ENCODE data around the gene SYNDIG1. TPM values are rescaled to one million over a fixed set of nuclear protein-coding genes. Genes with fewer than 3 reads are reported as not detected.

Gene SYNDIG1
- total and polyA plus RNA-seq, 2 experiments from 2014 or later: 1.7 to 2.4 TPM

DNA sequence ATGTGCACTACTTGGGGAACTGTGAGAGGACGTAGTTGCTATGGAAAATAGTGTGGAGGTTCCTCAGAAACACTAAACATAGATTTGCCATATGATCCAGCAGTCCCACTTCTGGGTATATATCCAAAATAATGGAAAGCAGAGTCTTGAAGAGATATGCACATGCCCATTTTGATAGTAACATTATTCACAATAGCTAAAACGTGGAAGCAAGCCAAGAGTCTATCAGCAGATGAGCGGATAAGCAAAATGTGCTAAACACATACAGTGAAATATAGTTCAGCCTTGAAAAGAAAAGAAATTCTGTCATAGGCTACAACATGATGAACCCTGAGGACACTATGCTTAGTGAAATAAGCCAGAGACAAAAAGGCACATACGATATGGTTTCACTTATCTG lies 11.1 kb downstream of the SYNDIG1 start:
- Histone ChIP-seq H3K36me3 (no peaks in the 10 kb centered on the region), H3K4me3 (no peak overlapping the region), H3K4me1 (ENCODE audit: low read depth) (no peaks in the 10 kb centered on the region), H3K27me3 (no peaks in the 10 kb centered on the region), H3K9me3 (ENCODE audit: low read depth) (no peaks in the 10 kb centered on the region), H3K27ac (no peak overlapping the region)
- TF ChIP-seq, protein P1, sequence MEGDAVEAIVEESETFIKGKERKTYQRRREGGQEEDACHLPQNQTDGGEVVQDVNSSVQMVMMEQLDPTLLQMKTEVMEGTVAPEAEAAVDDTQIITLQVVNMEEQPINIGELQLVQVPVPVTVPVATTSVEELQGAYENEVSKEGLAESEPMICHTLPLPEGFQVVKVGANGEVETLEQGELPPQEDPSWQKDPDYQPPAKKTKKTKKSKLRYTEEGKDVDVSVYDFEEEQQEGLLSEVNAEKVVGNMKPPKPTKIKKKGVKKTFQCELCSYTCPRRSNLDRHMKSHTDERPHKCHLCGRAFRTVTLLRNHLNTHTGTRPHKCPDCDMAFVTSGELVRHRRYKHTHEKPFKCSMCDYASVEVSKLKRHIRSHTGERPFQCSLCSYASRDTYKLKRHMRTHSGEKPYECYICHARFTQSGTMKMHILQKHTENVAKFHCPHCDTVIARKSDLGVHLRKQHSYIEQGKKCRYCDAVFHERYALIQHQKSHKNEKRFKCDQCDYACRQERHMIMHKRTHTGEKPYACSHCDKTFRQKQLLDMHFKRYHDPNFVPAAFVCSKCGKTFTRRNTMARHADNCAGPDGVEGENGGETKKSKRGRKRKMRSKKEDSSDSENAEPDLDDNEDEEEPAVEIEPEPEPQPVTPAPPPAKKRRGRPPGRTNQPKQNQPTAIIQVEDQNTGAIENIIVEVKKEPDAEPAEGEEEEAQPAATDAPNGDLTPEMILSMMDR (IDR thresholded peaks at IDR 0.05; ENCODE audit: low read depth, low read length): no peak
- DNase-seq (ENCODE audit: low read depth in 1 of 2, low spot score in 1 of 2): no peak

DNA sequence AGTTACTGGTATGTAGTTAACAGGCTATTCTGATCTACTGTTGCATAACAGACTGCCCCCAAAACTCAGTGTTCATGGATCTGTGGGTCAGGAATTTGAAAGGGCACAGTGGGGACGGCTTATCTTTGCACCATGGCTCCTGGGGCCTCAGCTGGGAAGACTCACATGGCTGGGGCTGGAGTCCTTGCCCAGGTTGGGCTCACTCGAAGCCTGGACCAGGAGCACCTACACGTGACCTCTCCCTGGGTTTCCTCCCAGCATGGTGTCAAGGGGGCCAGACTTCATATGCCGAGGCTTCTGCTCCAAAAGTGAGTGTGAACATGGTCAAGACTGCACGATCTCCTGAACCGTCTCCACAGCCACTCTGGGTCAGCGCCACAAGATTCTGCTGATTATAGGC lies 11.7 kb downstream of the SYNDIG1 start:
- Histone ChIP-seq H3K4me1 (ENCODE audit: low read depth) (no peaks in the 10 kb centered on the region), H3K4me3 (no peak overlapping the region), H3K36me3 (no peaks in the 10 kb centered on the region), H3K27me3 (no peaks in the 10 kb centered on the region), H3K27ac (no peak overlapping the region), H3K9me3 (ENCODE audit: low read depth) (no peaks in the 10 kb centered on the region)
- TF ChIP-seq, protein P1 (IDR thresholded peaks at IDR 0.05; ENCODE audit: low read depth, low read length): no peak
- no peak for DNase-seq (ENCODE audit: low read depth in 1 of 2, low spot score in 1 of 2)

DNA sequence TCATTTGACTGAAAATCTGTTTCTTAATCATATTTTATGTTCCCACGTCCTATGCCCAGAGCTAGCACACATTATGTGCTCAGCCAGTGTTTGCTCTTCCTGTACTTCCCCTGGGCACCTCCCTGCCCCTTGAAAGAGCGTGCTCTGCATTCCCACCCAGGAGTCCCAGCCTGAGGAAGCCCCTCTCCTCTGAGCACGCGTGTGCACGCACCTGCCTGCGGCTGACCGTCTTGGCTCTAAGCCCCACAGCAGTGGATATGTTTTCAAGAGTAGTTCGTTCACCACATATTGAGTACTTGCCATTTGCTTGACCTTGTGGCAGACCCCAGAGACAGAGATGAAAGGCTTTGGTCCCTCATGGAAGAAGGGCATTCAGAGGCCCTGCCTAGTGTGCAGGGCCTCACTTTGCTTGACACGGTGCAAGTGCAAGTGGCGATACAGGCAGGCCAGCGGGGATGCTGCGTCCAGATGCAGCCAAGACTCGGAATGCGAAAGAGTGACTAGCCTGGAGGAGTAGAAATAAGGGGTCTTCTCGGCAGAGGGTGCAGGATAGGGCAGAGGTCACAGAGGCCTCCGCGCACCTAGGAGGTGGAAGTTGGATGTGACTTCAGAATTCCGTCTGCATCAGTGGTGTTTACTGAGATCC lies 14.1 kb downstream of the SYNDIG1 start:
- H3K4me1 ChIP-seq (ENCODE audit: low read depth): no peaks in the 10 kb centered on the region
- H3K27ac ChIP-seq: no peak overlapping the region
- TF ChIP-seq, protein P1 (IDR thresholded peaks at IDR 0.05; ENCODE audit: low read depth, low read length): no peak
- DNase-seq (ENCODE audit: low read depth in 1 of 2, low spot score in 1 of 2): no peak
- no peaks in the 10 kb centered on the region for H3K27me3 ChIP-seq
- no peaks in the 10 kb centered on the region for H3K36me3 ChIP-seq
- no peaks in the 10 kb centered on the region for H3K9me3 ChIP-seq (ENCODE audit: low read depth)
- no peak overlapping the region for H3K4me3 ChIP-seq

DNA sequence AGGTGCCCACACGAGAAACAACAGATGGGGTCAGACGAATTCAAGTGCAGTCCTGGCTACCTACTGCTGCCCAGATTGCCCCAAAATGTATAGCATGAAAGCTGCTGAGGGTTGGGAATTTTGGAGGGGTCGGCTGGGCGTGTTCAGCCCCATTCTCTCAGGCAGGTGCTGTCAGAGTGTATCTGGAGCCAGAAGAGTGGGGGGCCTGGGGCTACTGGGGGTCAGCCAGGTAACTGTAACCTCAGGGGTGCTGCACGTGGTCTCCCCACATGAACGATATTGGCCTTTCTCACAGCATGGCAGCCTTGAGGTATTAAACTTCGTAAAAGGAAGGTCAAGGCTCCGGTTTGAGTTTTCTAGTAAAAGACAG lies 14.6 kb downstream of the SYNDIG1 start:
- H3K4me3 ChIP-seq: no peak overlapping the region

DNA sequence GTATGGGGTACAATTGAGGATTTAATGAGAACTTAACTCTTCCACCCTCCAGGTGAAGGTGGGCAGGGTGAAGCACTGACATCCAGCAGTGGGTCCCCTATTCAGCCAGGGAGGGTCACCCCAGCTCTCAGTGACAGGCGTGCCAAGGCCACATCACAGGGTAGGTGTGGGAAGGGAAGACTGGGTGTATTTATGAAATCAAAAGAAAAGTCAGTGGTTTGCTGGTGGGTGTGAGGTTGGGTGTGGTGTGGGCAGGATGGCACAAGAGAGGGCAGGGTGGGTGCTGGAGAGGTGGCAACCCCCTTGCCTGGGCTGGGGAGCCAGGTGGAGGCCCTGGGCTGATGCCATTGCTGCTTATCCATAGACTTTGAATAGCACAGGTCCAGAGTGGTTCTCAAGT lies 16.6 kb downstream of the SYNDIG1 start:
- H3K4me3 ChIP-seq: no peak overlapping the region
- H3K27ac ChIP-seq: no peak overlapping the region
- TF ChIP-seq, protein P1 (IDR thresholded peaks at IDR 0.05; ENCODE audit: low read depth, low read length): no peak
- no peaks in the 10 kb centered on the region for H3K27me3 ChIP-seq
- H3K4me1 ChIP-seq (ENCODE audit: low read depth): no peaks in the 10 kb centered on the region
- H3K36me3 ChIP-seq: no peaks in the 10 kb centered on the region
- no peak for DNase-seq (ENCODE audit: low read depth in 1 of 2, low spot score in 1 of 2)
- no peaks in the 10 kb centered on the region for H3K9me3 ChIP-seq (ENCODE audit: low read depth)

More for the DNA sequence above, 14.6 kb downstream of the SYNDIG1 start:
- no peaks in the 10 kb centered on the region for H3K9me3 ChIP-seq (ENCODE audit: low read depth)
- DNase-seq (ENCODE audit: low read depth in 1 of 2, low spot score in 1 of 2): no peak
- no peaks in the 10 kb centered on the region for H3K4me1 ChIP-seq (ENCODE audit: low read depth)
- H3K27me3 ChIP-seq: no peaks in the 10 kb centered on the region
- TF ChIP-seq, protein P1 (IDR thresholded peaks at IDR 0.05; ENCODE audit: low read depth, low read length): no peak
- H3K36me3 ChIP-seq: no peaks in the 10 kb centered on the region
- no peak overlapping the region for H3K27ac ChIP-seq

All from cardiac muscle cell (in vitro differentiated cells and primary cell).